ENCODE measurements around the gene METTL2A. TPM values are rescaled to one million over a fixed set of nuclear protein-coding genes. Genes with fewer than 3 reads are reported as not detected.

The METTL2A gene
- total and polyA plus RNA-seq, 10 of the 15 experiments (the other 5 are each of a cell fraction or from before 2014, with no cell fraction given) = 19.7 to 34.0 (median 25.3) TPM

DNA sequence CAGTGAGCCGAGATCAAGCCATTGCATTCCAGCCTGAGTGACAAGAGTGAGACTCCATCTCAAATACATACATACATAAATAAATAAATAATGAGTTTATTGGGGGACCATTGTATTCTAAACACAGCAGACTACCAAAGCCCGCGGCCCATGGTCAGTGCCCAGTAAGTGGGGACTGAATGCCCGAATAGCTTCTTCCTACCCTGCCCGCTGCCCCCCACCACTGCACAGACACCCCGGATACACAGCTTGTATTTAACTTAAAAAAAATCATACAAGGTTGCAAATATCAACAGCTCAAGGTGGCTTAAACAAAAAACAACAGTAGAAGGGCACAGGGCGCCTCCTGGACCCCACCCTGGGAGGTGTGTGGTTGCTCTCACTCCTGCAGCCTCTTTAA is 32.3 kb downstream of the METTL2A start:
- H3K4me1 ChIP-seq (ENCODE audit: control insufficient read depth, insufficient read depth, low read length) = peaks cover 44% of the 10 kb centered on the region
- H3K4me3 ChIP-seq = no peak overlapping the region
- no peak overlapping the region for H3K4me2 ChIP-seq (ENCODE audit: control insufficient read depth, insufficient read depth)
- no peak overlapping the region for H2AFZ ChIP-seq (ENCODE audit: control insufficient read depth, low read depth, low read length)
- H3K79me2 ChIP-seq (ENCODE audit: control insufficient read depth, insufficient read depth, low read length) = no peaks in the 10 kb centered on the region
- FAIRE-seq (no peak), ATAC-seq (no peak), DNase-seq (ENCODE audit: low read depth, low spot score) (no peak)
- ChIA-PET POLR2A (interaction anchor here (1.2 kb wide), 1 partner anchor 26 kb away, joined by 3 read pairs; no protein-coding TSS in a partner anchor), CTCF (no interaction called here), RAD21 (ENCODE audit: unreplicated experiment) (no interaction called here), SMC1A (ENCODE audit: uncharacterized antibody, unreplicated experiment) (interaction anchor here (0.9 kb wide), 1 partner anchor 26 kb away, joined by 3 read pairs; no protein-coding TSS in a partner anchor)
- H4K20me1 ChIP-seq (ENCODE audit: control insufficient read depth, insufficient read depth) = no peaks in the 10 kb centered on the region
- H3K9ac ChIP-seq (ENCODE audit: control insufficient read depth, insufficient read depth, low read length) = no peak overlapping the region
- intact Hi-C loops (cut with micrococcal nuclease; ENCODE audit: unreplicated experiment) (no loop called here), in situ Hi-C loops (cut with MboI) (no loop called here)
- no peaks in the 10 kb centered on the region for H3K27me3 ChIP-seq (replicated peaks in 1 of 2; ENCODE audit: control insufficient read depth in 2 of 2, insufficient read depth in 2 of 2, low read length in 1 of 2)
- TF ChIP-seq SMAD1 (IDR thresholded peaks at IDR 0.05; ENCODE audit: low read depth, partially characterized antibody) = no peak
- no peak for TF ChIP-seq TAF1 (IDR thresholded peaks at IDR 0.05; ENCODE audit: borderline replicate concordance, low read depth, low read length)
- no peak for TF ChIP-seq BRCA1 (IDR thresholded peaks at IDR 0.05; ENCODE audit: low read depth, low read length)
- TF ChIP-seq, protein P1, sequence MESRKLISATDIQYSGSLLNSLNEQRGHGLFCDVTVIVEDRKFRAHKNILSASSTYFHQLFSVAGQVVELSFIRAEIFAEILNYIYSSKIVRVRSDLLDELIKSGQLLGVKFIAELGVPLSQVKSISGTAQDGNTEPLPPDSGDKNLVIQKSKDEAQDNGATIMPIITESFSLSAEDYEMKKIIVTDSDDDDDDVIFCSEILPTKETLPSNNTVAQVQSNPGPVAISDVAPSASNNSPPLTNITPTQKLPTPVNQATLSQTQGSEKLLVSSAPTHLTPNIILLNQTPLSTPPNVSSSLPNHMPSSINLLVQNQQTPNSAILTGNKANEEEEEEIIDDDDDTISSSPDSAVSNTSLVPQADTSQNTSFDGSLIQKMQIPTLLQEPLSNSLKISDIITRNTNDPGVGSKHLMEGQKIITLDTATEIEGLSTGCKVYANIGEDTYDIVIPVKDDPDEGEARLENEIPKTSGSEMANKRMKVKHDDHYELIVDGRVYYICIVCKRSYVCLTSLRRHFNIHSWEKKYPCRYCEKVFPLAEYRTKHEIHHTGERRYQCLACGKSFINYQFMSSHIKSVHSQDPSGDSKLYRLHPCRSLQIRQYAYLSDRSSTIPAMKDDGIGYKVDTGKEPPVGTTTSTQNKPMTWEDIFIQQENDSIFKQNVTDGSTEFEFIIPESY (IDR thresholded peaks at IDR 0.05) = no peak
- no peak for TF ChIP-seq SIX5 (IDR thresholded peaks at IDR 0.05; ENCODE audit: low read depth, low read length, severe bottlenecking)
- TF ChIP-seq SMC3 (IDR thresholded peaks at IDR 0.05; ENCODE audit: borderline replicate concordance, low read length) = no peak
- TF ChIP-seq, protein P2, sequence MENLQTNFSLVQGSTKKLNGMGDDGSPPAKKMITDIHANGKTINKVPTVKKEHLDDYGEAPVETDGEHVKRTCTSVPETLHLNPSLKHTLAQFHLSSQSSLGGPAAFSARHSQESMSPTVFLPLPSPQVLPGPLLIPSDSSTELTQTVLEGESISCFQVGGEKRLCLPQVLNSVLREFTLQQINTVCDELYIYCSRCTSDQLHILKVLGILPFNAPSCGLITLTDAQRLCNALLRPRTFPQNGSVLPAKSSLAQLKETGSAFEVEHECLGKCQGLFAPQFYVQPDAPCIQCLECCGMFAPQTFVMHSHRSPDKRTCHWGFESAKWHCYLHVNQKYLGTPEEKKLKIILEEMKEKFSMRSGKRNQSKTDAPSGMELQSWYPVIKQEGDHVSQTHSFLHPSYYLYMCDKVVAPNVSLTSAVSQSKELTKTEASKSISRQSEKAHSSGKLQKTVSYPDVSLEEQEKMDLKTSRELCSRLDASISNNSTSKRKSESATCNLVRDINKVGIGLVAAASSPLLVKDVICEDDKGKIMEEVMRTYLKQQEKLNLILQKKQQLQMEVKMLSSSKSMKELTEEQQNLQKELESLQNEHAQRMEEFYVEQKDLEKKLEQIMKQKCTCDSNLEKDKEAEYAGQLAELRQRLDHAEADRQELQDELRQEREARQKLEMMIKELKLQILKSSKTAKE (IDR thresholded peaks at IDR 0.05; ENCODE audit: low read depth, poor library complexity, severe bottlenecking) = no peak
- TF ChIP-seq, protein P3, sequence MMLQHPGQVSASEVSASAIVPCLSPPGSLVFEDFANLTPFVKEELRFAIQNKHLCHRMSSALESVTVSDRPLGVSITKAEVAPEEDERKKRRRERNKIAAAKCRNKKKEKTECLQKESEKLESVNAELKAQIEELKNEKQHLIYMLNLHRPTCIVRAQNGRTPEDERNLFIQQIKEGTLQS (IDR thresholded peaks at IDR 0.05; ENCODE audit: borderline replicate concordance, extremely low read depth, low read depth, low read length) = no peak
- TF ChIP-seq NRF1 (conservative IDR thresholded peaks at IDR 0.05; ENCODE audit: low read depth, low read length) = no peak
- no peak for TF ChIP-seq TCF7 (IDR thresholded peaks at IDR 0.05; ENCODE audit: borderline replicate concordance)
- TF ChIP-seq, protein P4, sequence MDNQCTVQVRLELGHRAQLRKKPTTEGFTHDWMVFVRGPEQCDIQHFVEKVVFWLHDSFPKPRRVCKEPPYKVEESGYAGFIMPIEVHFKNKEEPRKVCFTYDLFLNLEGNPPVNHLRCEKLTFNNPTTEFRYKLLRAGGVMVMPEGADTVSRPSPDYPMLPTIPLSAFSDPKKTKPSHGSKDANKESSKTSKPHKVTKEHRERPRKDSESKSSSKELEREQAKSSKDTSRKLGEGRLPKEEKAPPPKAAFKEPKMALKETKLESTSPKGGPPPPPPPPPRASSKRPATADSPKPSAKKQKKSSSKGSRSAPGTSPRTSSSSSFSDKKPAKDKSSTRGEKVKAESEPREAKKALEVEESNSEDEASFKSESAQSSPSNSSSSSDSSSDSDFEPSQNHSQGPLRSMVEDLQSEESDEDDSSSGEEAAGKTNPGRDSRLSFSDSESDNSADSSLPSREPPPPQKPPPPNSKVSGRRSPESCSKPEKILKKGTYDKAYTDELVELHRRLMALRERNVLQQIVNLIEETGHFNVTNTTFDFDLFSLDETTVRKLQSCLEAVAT (IDR thresholded peaks at IDR 0.05) = no peak
- TF ChIP-seq, protein P5, sequence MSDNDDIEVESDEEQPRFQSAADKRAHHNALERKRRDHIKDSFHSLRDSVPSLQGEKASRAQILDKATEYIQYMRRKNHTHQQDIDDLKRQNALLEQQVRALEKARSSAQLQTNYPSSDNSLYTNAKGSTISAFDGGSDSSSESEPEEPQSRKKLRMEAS (IDR thresholded peaks at IDR 0.05; ENCODE audit: low read depth, low read length) = no peak
- no peak for TF ChIP-seq NR2C1 (IDR thresholded peaks at IDR 0.05)
- no TSS peak for BruUV-seq (replicated peaks)
- WGBS (ENCODE audit: insufficient coverage, insufficient replicate concordance, low lambda C conversion rate, missing lambda C conversion rate) = 98% methylated on average over 7 of the region's 7 CpGs
- 0 out of 2 replicates have a peak overlapping the region, but pooled peaks have one; percentile 39 for H3K27ac ChIP-seq (ENCODE audit: control insufficient read depth, insufficient read depth)
- no peaks in the 10 kb centered on the region for H3K36me3 ChIP-seq (ENCODE audit: control insufficient read depth in 2 of 2, insufficient read depth in 2 of 2, low read length in 1 of 2)
- no peaks in the 10 kb centered on the region for H3K9me3 ChIP-seq (replicated peaks; ENCODE audit: control insufficient read depth, insufficient read depth, low read length)

All from GM12878 (cell line).